ENCODE data around the gene PCDHGA4. TPM values are rescaled to one million over a fixed set of nuclear protein-coding genes. Genes with fewer than 3 reads are reported as not detected.
"Not testable (repeated sequence)": the region's sequence is repeated elsewhere in the genome, so short reads cannot be mapped to it uniquely, and the experiment has no call there.

PCDHGA4 gene
- total and polyA plus RNA-seq, 2 experiments from 2014 or later: 0.17 to 0.24 TPM

- 97% methylated on average over 20 of the region's 20 CpGs for WGBS (ENCODE audit: low lambda C conversion rate, missing lambda C conversion rate)
- no peaks in the 10 kb centered on the region for H3K79me2 ChIP-seq
- H3K4me1 ChIP-seq (ENCODE audit: insufficient read depth): no peaks in the 10 kb centered on the region
- no peak for DNase-seq (ENCODE audit: low spot score)
- H3K4me3 ChIP-seq: no peak overlapping the region
- TF ChIP-seq EZH2 (IDR thresholded peaks at IDR 0.05; ENCODE audit: borderline replicate concordance) (no peak), CTCF (IDR thresholded peaks at IDR 0.05; ENCODE audit: poor library complexity) (no peak), EZH2phosphoT487 (IDR thresholded peaks at IDR 0.05; ENCODE audit: low read depth, severe bottlenecking, unreplicated experiment) (no peak)
- no peak overlapping the region for H2AFZ ChIP-seq
- no peaks in the 10 kb centered on the region for H3K27me3 ChIP-seq
- H3K9me3 ChIP-seq (ENCODE audit: low read depth): no peaks in the 10 kb centered on the region
- no peaks in the 10 kb centered on the region for H4K20me1 ChIP-seq (ENCODE audit: insufficient read depth, poor library complexity, severe bottlenecking)
- H3K9me2 ChIP-seq (replicated peaks; ENCODE audit: insufficient read depth): no peaks in the 10 kb centered on the region
- no peaks in the 10 kb centered on the region for H3K36me3 ChIP-seq (replicated peaks; ENCODE audit: insufficient read depth, low read depth)
- H3K4me2 ChIP-seq: no peak overlapping the region
- H3K27ac ChIP-seq: no peak overlapping the region
These were observed 9.5 kb upstream of the PCDHGA4 start for GRCh38 chr5:141345327-141345726.

DNA sequence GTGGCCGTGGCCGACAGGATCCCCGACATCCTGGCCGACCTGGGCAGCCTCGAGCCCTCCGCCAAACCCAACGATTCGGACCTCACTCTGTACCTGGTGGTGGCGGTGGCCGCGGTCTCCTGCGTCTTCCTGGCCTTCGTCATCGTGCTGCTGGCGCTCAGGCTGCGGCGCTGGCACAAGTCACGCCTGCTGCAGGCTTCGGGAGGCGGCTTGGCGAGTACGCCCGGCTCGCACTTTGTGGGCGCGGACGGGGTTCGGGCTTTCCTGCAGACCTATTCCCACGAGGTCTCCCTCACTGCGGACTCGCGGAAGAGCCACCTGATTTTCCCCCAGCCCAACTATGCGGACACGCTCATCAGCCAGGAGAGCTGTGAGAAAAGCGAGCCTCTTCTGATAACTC lies 8.8 kb upstream of the PCDHGA4 start:
- not testable (repeated sequence) for H3K27me3 ChIP-seq; H4K20me1 ChIP-seq (ENCODE audit: insufficient read depth, poor library complexity, severe bottlenecking); H3K27ac ChIP-seq; H3K4me1 ChIP-seq (ENCODE audit: insufficient read depth); H3K9me3 ChIP-seq (ENCODE audit: low read depth); H3K4me3 ChIP-seq; H3K4me2 ChIP-seq; H3K36me3 ChIP-seq (replicated peaks; ENCODE audit: insufficient read depth, low read depth); H2AFZ ChIP-seq; H3K9me2 ChIP-seq (replicated peaks; ENCODE audit: insufficient read depth); DNase-seq (ENCODE audit: low spot score); H3K79me2 ChIP-seq
- 94% methylated on average over 23 of the region's 35 CpGs for WGBS (ENCODE audit: low lambda C conversion rate, missing lambda C conversion rate)

- Histone ChIP-seq H2AFZ (no peak within 1 kb of the TSS), H3K27me3 (no peaks in the 10 kb centered on the region), H3K4me1 (ENCODE audit: insufficient read depth) (no peaks in the 10 kb centered on the region), H3K9me3 (ENCODE audit: low read depth) (no peaks in the 10 kb centered on the region), H3K27ac (no peak within 1 kb of the TSS), H3K36me3 (replicated peaks; ENCODE audit: insufficient read depth, low read depth) (no peaks in the 10 kb centered on the region), H3K9me2 (replicated peaks; ENCODE audit: insufficient read depth) (no peaks in the 10 kb centered on the region), H3K4me3 (no peak within 1 kb of the TSS), H3K4me2 (no peak within 1 kb of the TSS), H4K20me1 (ENCODE audit: insufficient read depth, poor library complexity, severe bottlenecking) (no peaks in the 10 kb centered on the region), H3K79me2 (no peaks in the 10 kb centered on the region)
- DNase-seq (ENCODE audit: low spot score): no peak
- WGBS (ENCODE audit: low lambda C conversion rate, missing lambda C conversion rate): 67% methylated on average over 29 of the region's 29 CpGs
- TF ChIP-seq EZH2 (IDR thresholded peaks at IDR 0.05; ENCODE audit: borderline replicate concordance) (no peak), CTCF (IDR thresholded peaks at IDR 0.05; ENCODE audit: poor library complexity) (no peak), EZH2phosphoT487 (IDR thresholded peaks at IDR 0.05; ENCODE audit: low read depth, severe bottlenecking, unreplicated experiment) (no peak)
These were observed 4.8 kb upstream of the PCDHGA4 start, which contains the start of gene PCDHGB1 for GRCh38 chr5:141349917-141350619. Gene PCDHGB1 (plus strand): TSS chr5:141350099. CDS start chr5:141350261, 162 bp downstream.

DNA sequence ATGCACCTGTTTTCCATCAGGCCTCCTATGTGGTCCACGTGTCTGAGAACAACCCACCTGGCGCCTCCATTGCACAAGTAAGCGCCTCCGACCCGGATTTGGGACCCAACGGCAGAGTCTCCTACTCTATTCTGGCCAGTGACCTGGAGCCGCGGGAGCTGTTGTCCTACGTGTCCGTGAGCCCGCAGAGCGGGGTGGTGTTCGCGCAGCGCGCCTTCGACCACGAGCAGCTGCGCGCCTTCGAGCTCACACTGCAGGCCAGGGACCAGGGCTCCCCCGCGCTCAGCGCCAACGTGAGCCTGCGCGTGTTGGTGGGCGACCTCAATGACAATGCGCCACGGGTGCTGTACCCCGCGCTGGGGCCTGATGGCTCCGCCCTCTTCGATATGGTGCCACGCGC lies 3.2 kb upstream of the PCDHGA4 start:
- no peaks in the 10 kb centered on the region for H3K9me2 ChIP-seq (replicated peaks; ENCODE audit: insufficient read depth)
- no peaks in the 10 kb centered on the region for H4K20me1 ChIP-seq (ENCODE audit: insufficient read depth, poor library complexity, severe bottlenecking)
- H3K36me3 ChIP-seq (replicated peaks; ENCODE audit: insufficient read depth, low read depth): no peaks in the 10 kb centered on the region
- DNase-seq (ENCODE audit: low spot score): no peak
- H3K27me3 ChIP-seq: no peaks in the 10 kb centered on the region
- H3K4me3 ChIP-seq: no peak overlapping the region
- no peaks in the 10 kb centered on the region for H3K9me3 ChIP-seq (ENCODE audit: low read depth)
- WGBS (ENCODE audit: low lambda C conversion rate, missing lambda C conversion rate): 95% methylated on average over 30 of the region's 36 CpGs
- TF ChIP-seq CTCF (IDR thresholded peaks at IDR 0.05; ENCODE audit: poor library complexity): no peak
- TF ChIP-seq EZH2 (IDR thresholded peaks at IDR 0.05; ENCODE audit: borderline replicate concordance): no peak
- no peak for TF ChIP-seq EZH2phosphoT487 (IDR thresholded peaks at IDR 0.05; ENCODE audit: low read depth, severe bottlenecking, unreplicated experiment)
- H3K27ac ChIP-seq: no peak overlapping the region
- no peak overlapping the region for H3K4me2 ChIP-seq
- no peaks in the 10 kb centered on the region for H3K4me1 ChIP-seq (ENCODE audit: insufficient read depth)
- no peaks in the 10 kb centered on the region for H3K79me2 ChIP-seq
- no peak overlapping the region for H2AFZ ChIP-seq

Measured in hepatocyte (in vitro differentiated cells).